Right cardiac atrium (tissue), 5 donors: Measurements from ENCODE around the gene ZBTB20. TPM values are rescaled to one million over a fixed set of nuclear protein-coding genes. Genes with fewer than 3 reads are reported as not detected.

ENCODE experiments used
- ATAC-seq, 2 donors: fragments of 200-7000 bp; cut with Tn5 transposase; one replicate each; pipeline versions ENCODE4 v1.8.0 to v1.9.1; 2020; ENCODE audit warnings: moderate library complexity in 2 of 2, mild to moderate bottlenecking in 1 of 2
- DNase-seq, 3 donors: peaks; one replicate each; pipeline ENCODE4 v3.0.0-alpha.2; 2020
- H3K27ac ChIP-seq: one replicate; pipeline ENCODE4 v1.5.1; 2013; ENCODE audit warnings: mild to moderate bottlenecking, low read length, control low read depth, moderate library complexity
- H3K27me3 ChIP-seq: one replicate; pipeline ENCODE4 v1.6.1; 2013; ENCODE audit not compliant: control insufficient read depth, insufficient read depth
- H3K4me1 ChIP-seq: one replicate; pipeline ENCODE4 v1.6.1; 2013; ENCODE audit warnings: low read length; ENCODE audit not compliant: control insufficient read depth, insufficient read depth
- H3K4me3 ChIP-seq: one replicate; pipeline ENCODE4 v1.5.1; 2013; ENCODE audit warnings: low read length, control low read depth
- H3K9me3 ChIP-seq: one replicate; pipeline ENCODE4 v1.6.1; 2013; ENCODE audit warnings: low read length; ENCODE audit not compliant: control insufficient read depth
- WGBS: extraction: QIAGEN DNeasy Blood & Tissue Kit; methylation state at CpG from one replicate; pipeline ENCODE4 v1.1.7; 2013; 5-methylcytosine and 5-hydroxymethylcytosine counted together
- intact Hi-C, 4 donors: fragments of 100-400 bp; cut with DNase I; formaldehyde crosslinking; loops; one replicate each; pipeline versions ENCODE4 v1.11.0 to v1.14.0; 2022 to 2023
- polyA plus RNA-seq: library from polyadenylated mRNA; stranded (reverse); fragments of 200-250 nt; gene quantifications from one replicate; pipeline ENCODE4 v1.2.3, GENCODE V29; 2013
- total RNA-seq, 4 donors: library from RNA; stranded (reverse); fragmentation: NEBNext Ultra II Directional; extraction: Animal tissue kit (Norgen Biotek cat#: 25700); gene quantifications; one replicate each; pipeline ENCODE4 v1.2.1, GENCODE V29; 2021
- donor health status: healthy with polysubstance abuse.
- donor health status: DM: no; HTN: yes; CAD: no.
- donor health status: DM: no; HTN: no; CAD: no.
- donor health status: DM: no; HTN: yes; CAD: no; lungs with severe emphysema.
- donor health status: DM: yes; HTN: yes; CAD: no.

ZBTB20 gene
- total and polyA plus RNA-seq, 5 donors, result 6.5 to 87.9 (median 75.5) TPM

DNA sequence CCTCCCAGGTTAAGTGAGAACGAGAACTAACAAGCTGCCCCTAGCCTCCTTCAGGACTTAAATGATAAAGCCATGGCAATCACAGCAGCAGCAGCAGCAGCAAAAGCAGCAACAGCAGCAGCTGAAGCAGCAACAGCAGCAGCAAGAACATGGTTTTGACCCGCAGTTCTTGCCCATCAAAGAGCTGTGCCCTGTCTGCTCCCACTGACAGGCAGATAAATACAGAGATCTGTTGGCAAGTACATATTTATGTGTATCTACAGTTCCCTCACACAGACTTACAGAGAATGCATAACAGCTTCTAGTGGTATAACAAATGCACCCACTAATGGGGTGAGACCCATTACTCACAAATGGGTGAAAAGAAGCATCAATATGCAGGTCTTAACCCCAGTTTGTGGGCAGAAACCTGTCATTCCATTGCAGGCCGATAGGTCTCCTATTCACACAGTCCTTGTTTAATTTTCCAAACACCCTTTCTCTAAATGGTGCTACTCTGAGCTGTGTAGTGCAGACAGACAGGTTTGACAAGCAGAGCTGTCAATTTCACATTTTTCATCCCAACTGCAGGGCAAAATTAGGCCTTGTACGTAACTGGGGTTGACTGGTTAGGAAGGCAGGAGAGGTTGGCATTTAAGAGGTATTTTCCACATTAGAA is 537.0 kb downstream of the ZBTB20 start:
- no peaks in the 10 kb centered on the region for H3K9me3 ChIP-seq
- intact Hi-C loops, result no loop called here
- ATAC-seq, result peak in 1 of 2 donors; percentile 32
- DNase-seq, result no peak
- no peak overlapping the region for H3K4me3 ChIP-seq
- H3K4me1 ChIP-seq, result peaks cover 16% of the 10 kb centered on the region
- 68% methylated on average over 4 of the region's 4 CpGs for WGBS
- H3K27ac ChIP-seq, result no peak overlapping the region
- H3K27me3 ChIP-seq, result no peaks in the 10 kb centered on the region

DNA sequence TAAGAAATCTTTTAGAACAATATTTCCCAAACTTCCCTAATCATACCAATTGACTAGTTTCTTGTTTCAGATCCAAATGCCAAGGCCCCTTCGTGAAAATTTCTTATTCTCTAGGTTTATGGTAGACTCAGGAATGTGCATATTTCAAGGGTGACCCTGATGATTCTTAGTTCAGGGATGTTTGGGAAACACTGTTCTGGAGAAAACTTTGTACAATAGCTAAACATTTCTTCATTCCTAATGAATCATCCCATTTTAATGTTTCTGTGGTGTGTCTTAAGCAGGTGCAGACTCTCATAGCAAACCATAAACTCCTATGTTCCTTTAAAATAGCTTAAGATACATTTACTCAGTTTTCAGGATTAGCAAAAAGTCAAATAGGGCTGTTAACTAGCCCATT is 538.8 kb downstream of the ZBTB20 start:
- intact Hi-C loops, result no loop called here
- ATAC-seq (no peak), DNase-seq (no peak)
- no peaks in the 10 kb centered on the region for H3K27me3 ChIP-seq
- WGBS, result 89% methylated on average over 1 of the region's 1 CpG
- no peaks in the 10 kb centered on the region for H3K9me3 ChIP-seq
- no peak overlapping the region for H3K27ac ChIP-seq
- peaks cover 16% of the 10 kb centered on the region for H3K4me1 ChIP-seq
- H3K4me3 ChIP-seq, result no peak overlapping the region

DNA sequence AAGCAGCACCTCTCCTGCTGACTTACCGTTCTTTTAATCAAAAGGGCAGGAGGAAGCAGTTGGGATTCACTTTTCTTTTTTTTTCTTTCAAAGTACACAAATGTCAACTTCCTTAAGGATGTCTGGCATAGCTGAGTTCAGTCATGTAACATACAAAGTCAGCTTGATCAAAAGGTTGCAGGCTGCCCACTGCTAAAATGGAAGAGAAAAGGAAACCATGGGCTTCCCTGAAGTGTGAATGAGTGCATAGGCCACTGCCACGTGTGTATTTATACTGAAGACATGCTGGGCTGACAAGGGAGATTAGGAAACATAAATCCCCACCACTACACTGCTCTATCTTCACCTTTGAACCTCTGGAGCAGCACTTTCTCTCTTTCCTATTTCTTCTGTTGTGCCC is 540.8 kb downstream of the ZBTB20 start:
- peak in 1 of 2 donors; percentile 52 for ATAC-seq
- H3K27me3 ChIP-seq, result no peaks in the 10 kb centered on the region
- peaks cover 16% of the 10 kb centered on the region for H3K4me1 ChIP-seq
- 10% methylated on average over 2 of the region's 2 CpGs for WGBS
- H3K4me3 ChIP-seq, result no peak overlapping the region
- H3K9me3 ChIP-seq, result no peaks in the 10 kb centered on the region
- intact Hi-C loops, result no loop called here
- H3K27ac ChIP-seq, result no peak overlapping the region
- no peak for DNase-seq

DNA sequence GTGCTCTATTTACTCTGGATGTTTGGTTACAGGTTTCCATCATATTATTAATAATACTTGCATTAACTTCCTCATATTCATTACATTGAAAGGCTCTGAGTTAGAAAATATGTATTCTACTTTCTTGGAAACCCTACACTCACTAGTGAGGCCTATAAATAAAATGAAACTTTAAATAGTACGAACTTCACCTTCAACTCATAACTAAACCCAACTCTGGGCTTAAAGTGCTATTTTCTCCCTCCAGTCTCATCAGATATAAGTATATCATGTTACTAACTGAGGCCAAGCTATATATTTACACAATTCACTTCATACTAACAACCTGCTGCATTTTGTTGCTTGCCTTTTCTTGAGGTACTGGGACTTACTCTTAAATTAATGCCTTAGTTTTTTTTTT is 546.5 kb downstream of the ZBTB20 start:
- ATAC-seq (no peak), DNase-seq (no peak)
- Histone ChIP-seq H3K9me3 (no peaks in the 10 kb centered on the region), H3K27me3 (no peaks in the 10 kb centered on the region), H3K4me3 (no peak overlapping the region), H3K4me1 (peaks cover 2% of the 10 kb centered on the region), H3K27ac (no peak overlapping the region)
- WGBS, result 63% methylated on average over 1 of the region's 1 CpG
- intact Hi-C loops, result no loop called here

DNA sequence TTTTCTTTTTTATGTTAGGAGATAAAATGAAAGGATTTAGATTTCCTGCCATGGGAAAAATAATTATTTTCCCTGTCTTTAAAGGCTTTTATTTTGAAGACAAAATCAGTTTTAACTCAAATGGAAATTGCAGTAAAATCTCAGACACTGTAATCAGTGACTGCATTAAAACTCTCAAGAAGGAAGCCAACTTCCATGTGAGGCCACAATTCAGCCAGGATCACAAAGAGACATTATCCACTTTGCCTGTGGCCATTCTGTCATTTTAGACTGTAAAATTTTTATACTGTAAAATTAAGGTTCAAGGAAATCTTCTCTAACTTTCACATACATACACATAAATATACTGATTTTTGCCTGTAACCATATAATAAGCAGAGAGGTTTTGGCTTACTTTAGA is 549.2 kb downstream of the ZBTB20 start:
- H3K9me3 ChIP-seq, result no peaks in the 10 kb centered on the region
- H3K4me3 ChIP-seq, result no peak overlapping the region
- ATAC-seq (no peak), DNase-seq (no peak)
- H3K27ac ChIP-seq, result no peak overlapping the region
- no peaks in the 10 kb centered on the region for H3K27me3 ChIP-seq
- intact Hi-C loops, result no loop called here
- peaks cover 2% of the 10 kb centered on the region for H3K4me1 ChIP-seq

DNA sequence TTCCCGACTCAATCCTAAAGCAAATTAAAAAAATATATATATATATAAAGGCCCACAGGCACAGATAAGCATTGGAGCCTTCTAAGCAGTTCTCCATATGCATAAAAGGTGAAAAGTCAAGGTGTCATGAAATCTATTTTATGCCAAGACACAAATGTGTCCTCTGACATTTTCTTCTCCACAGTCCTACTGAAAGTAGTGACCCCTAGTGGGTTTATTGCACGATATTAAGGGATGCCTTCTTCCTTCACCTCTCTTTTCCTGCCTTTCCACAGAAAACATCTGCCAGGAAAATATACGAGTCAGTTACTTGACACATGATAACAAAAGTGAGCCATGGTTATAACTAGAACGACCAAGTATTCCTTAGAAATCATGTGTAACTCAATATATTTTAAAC is 550.1 kb downstream of the ZBTB20 start:
- H3K4me1 ChIP-seq, result peaks cover 2% of the 10 kb centered on the region
- peak in 1 of 2 donors; percentile 26 for ATAC-seq
- H3K9me3 ChIP-seq, result no peaks in the 10 kb centered on the region
- WGBS, result 45% methylated on average over 4 of the region's 4 CpGs
- no peak overlapping the region for H3K4me3 ChIP-seq
- intact Hi-C loops, result no loop called here
- H3K27ac ChIP-seq, result no peak overlapping the region
- DNase-seq, result no peak
- H3K27me3 ChIP-seq, result no peaks in the 10 kb centered on the region

DNA sequence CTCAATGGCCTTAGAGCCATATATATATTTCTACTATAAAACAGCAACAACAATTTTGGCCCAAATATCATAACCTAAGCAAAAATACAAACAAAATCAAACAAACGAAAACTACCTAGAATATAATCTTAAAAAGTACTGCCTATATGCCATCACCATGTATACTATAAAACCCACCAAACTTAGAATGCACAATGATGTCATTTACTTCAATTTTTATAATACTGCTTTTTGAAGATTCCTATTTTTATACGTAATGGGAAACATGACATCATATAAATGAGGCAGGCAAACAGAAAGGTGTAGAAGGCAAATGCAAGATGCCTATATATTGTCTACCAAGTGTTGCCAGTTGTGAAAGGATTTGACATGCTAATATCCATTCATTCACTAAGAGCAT is 550.9 kb downstream of the ZBTB20 start:
- WGBS, result 92% methylated on average over 2 of the region's 2 CpGs
- DNase-seq, result no peak
- H3K4me3 ChIP-seq, result no peak overlapping the region
- H3K27ac ChIP-seq, result no peak overlapping the region
- ATAC-seq, result no peak
- peaks cover 2% of the 10 kb centered on the region for H3K4me1 ChIP-seq
- no peaks in the 10 kb centered on the region for H3K27me3 ChIP-seq
- H3K9me3 ChIP-seq, result no peaks in the 10 kb centered on the region
- intact Hi-C loops, result no loop called here

DNA sequence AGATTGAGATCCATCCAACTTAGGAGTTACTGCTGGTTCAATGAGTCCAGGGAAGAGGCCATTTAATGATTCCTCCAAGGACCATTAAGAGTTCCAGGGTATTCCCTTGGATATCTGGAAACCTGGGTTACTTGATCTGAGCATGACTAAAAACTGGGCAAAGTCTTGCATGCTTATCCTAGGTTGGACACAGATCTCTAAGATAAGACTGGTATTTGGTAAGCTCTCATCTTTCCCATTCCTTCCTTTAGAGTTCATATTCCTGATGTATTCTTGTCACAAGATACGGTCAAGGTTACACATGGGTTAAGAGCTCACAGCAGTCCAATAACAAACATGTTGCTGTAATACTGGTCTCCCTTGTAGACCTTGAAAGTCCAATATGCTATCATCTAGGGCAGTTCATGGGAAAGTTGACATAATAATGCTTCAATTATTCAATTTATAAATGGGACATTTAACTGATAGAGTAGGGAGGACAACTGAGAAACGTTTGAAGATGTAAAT is 551.5 kb downstream of the ZBTB20 start:
- 62% methylated on average over 2 of the region's 2 CpGs for WGBS
- ATAC-seq, result no peak
- intact Hi-C loops, result no loop called here
- Histone ChIP-seq H3K4me1 (peaks cover 2% of the 10 kb centered on the region), H3K9me3 (no peaks in the 10 kb centered on the region), H3K4me3 (no peak overlapping the region), H3K27me3 (no peaks in the 10 kb centered on the region), H3K27ac (no peak overlapping the region)
- DNase-seq, result no peak

DNA sequence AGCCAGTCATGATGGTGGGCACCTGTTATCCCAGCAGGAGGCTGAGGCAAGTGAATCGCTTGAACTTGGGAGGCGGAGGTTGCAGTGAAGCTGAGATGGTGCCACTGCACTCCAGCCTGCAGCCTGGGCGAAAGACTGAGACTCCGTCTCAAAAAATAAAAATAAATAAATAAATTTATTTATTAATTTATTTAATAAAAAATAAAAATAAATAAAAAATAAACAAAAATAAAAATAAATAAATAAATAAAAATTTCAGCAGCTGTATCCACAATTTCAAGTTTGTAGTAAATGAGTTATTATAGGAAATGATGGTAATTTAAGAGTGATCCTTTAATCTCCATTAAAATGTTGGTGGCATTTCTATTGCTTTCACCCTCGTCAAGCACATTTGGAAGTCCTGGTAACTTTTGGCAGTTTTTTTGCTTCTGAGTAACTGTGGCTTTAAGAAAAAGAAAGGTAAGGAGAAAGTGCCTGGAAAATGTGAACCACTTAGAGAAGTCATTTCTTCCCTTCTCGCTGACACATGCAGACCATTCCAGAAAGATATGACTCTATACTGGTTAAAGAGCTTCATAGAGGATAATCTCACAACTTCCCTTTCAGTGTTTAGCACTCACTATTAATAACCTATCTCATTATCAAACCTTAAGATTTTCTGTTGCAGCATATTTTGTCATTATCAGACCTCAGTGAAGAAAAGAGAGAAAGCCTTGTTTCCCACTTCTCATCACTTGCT is 556.6 kb downstream of the ZBTB20 start:
- Histone ChIP-seq H3K4me3 (no peak overlapping the region), H3K27ac (no peak overlapping the region), H3K27me3 (no peaks in the 10 kb centered on the region), H3K4me1 (no peaks in the 10 kb centered on the region), H3K9me3 (no peaks in the 10 kb centered on the region)
- ATAC-seq (no peak), DNase-seq (no peak)
- intact Hi-C loops, result no loop called here
- WGBS, result 92% methylated on average over 6 of the region's 6 CpGs

DNA sequence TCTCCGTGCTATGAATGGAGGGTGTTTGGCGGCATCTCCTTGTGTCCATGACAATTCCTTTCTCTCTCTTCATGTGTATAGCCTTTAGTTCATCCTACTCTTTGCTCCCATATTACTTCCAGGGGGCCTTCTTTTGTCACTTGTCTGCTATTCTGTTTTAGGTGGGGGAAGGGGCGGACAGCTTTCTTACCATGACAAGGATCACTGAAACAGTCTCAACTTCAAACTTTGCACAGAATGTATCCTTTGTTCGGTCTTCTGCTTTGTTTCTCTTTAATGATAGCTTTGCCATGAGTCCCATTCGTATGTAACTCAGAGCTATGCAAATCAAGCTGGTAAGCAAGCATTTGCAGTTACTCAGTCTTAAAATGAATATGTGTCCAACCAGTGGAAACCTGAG is 559.1 kb downstream of the ZBTB20 start:
- ATAC-seq, result no peak
- H3K27me3 ChIP-seq, result no peaks in the 10 kb centered on the region
- no peak overlapping the region for H3K27ac ChIP-seq
- H3K9me3 ChIP-seq, result no peaks in the 10 kb centered on the region
- WGBS, result 95% methylated on average over 5 of the region's 5 CpGs
- H3K4me3 ChIP-seq, result no peak overlapping the region
- no peak for DNase-seq
- intact Hi-C loops, result no loop called here
- peaks cover 6% of the 10 kb centered on the region for H3K4me1 ChIP-seq

DNA sequence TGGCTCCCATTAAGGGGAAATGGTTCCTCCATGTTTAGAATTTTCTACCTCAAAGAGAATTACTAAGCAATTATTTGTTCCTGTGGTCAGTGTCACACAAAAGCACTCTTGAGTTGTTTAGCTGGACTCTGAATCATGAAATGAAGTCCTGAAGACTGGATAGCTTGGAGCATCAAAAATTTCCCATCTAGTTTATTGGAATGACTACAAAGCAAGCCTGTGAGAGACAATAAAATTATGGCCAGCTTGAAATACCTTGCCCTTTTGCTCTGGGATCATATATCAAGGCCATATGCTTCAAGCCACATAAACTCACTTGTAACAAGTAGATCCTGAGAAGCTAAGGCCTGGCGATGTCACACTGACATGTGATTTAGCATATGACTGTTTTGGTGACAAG is 561.0 kb downstream of the ZBTB20 start:
- intact Hi-C loops, result no loop called here
- peaks cover 6% of the 10 kb centered on the region for H3K4me1 ChIP-seq

More for the DNA sequence above, 561.0 kb downstream of the ZBTB20 start:
- Histone ChIP-seq H3K9me3 (no peaks in the 10 kb centered on the region), H3K4me3 (no peak overlapping the region), H3K27me3 (no peaks in the 10 kb centered on the region), H3K27ac (peak overlapping the region; percentile 52)
- DNase-seq, result no peak
- WGBS, result 98% methylated on average over 1 of the region's 1 CpG
- no peak for ATAC-seq
